ENCODE data around the gene NRXN3. TPM values are rescaled to one million over a fixed set of nuclear protein-coding genes. Genes with fewer than 3 reads are reported as not detected.

Gene NRXN3
- polyA plus RNA-seq, 1 of the 3 experiments (the other 2 are of a cell fraction) = 1.6 TPM

DNA sequence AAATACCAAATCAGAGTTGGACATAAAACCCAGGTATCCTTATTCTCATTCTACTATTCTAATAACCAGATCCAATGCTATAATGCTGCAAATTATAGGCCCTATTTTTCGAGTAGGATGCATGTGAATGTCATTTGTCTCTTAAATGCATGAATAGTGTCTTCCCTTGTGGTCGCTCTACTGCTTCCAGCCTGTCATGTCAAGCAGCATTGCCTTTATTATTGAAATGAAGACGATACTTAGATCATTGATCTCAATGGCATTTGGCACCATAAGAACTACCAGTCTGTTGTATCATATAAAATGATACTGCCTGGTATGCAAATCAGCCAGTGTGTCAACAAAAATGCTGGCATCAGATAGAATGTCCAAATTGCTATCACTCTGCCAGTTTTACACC lies 1392.0 kb downstream of the NRXN3 start (continued):
- TF ChIP-seq, protein P1, sequence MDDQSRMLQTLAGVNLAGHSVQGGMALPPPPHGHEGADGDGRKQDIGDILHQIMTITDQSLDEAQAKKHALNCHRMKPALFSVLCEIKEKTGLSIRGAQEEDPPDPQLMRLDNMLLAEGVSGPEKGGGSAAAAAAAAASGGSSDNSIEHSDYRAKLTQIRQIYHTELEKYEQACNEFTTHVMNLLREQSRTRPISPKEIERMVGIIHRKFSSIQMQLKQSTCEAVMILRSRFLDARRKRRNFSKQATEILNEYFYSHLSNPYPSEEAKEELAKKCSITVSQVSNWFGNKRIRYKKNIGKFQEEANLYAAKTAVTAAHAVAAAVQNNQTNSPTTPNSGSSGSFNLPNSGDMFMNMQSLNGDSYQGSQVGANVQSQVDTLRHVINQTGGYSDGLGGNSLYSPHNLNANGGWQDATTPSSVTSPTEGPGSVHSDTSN (IDR thresholded peaks at IDR 0.05) = no peak

DNA sequence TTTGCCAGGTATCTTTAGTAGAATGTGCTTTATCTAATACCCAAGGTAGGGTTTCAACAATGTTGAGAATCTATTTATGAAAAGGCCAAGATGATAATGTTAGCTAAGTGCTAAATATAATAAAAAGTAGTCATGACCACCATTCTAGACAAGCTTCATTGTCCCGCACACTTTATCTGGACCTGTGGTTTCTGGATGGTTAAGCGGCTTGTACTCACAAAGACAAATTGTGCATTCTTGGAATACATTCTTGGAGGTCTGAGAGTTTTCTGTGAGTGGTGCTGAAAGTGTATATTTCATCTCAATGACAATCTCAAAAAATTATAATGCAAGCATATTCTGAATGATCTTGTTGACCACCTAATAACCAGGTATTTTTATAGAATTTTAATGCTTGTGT lies 1394.2 kb downstream of the NRXN3 start:
- Histone ChIP-seq H3K4me2 (no peak overlapping the region), H3F3A (replicated peaks; ENCODE audit: insufficient read depth) (no peaks in the 10 kb centered on the region), H3K79me2 (ENCODE audit: insufficient read depth) (no peaks in the 10 kb centered on the region), H4K20me1 (ENCODE audit: insufficient read depth) (no peaks in the 10 kb centered on the region), H2AFZ (ENCODE audit: low read depth) (no peak overlapping the region), H3K9ac (no peak overlapping the region), H3K9me3 (no peaks in the 10 kb centered on the region), H3K27ac (ENCODE audit: low read depth in 2 of 2, low read length in 1 of 2) (no peak overlapping the region), H3K4me3 (ENCODE audit: low read depth in 2 of 2, low read length in 1 of 2) (no peak overlapping the region), H3K4me1 (ENCODE audit: control insufficient read depth in 1 of 2, insufficient read depth in 2 of 2, low read depth in 1 of 2, low read length in 1 of 2) (no peaks in the 10 kb centered on the region), H3K9me2 (no peaks in the 10 kb centered on the region), H3K27me3 (ENCODE audit: insufficient read depth) (no peaks in the 10 kb centered on the region), H3K36me3 (replicated peaks in 1 of 2; ENCODE audit: control insufficient read depth in 1 of 2, insufficient read depth in 2 of 2, low read length in 1 of 2) (no peaks in the 10 kb centered on the region)
- 75% methylated on average over 2 of the region's 2 CpGs for WGBS (ENCODE audit: low lambda C conversion rate)
- no peak for DNase-seq
- TF ChIP-seq FOXM1 (IDR thresholded peaks at IDR 0.05; ENCODE audit: low read depth) (no peak), TCF12 (IDR thresholded peaks at IDR 0.05) (peak; percentile 20; the same call in 1 of the 2 replicates)
- POLR2A ChIA-PET = no interaction called here
- CTCF ChIA-PET = interaction anchor here (1.3 kb wide), 1 partner anchor 18 kb away, joined by 5 read pairs; no protein-coding TSS in a partner anchor

DNA sequence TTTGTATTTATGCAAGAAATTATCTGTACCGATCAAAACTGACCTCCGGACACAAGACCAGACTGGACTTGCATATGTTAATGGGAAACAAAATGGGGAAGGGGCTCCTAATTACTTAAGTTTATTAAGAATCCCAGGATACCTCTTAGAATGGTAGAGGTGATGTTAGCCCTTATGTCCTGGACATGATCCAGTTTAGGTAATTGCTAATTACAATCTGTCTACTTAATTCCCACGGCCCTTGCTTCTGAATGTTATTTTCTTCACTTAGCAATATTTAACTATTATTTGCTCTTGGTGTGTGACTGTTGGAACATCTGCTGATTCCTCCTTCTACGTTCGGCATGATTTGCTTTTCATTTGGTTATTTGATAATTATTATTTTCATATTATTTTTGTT lies 1397.1 kb downstream of the NRXN3 start:
- H4K20me1 ChIP-seq (ENCODE audit: insufficient read depth) = no peaks in the 10 kb centered on the region
- no peaks in the 10 kb centered on the region for H3F3A ChIP-seq (replicated peaks; ENCODE audit: insufficient read depth)
- no peak for DNase-seq
- H3K4me1 ChIP-seq (ENCODE audit: control insufficient read depth in 1 of 2, insufficient read depth in 2 of 2, low read depth in 1 of 2, low read length in 1 of 2) = no peaks in the 10 kb centered on the region; a peak in 1 of 4 replicates
- H3K27ac ChIP-seq (ENCODE audit: low read depth in 2 of 2, low read length in 1 of 2) = no peak overlapping the region
- POLR2A ChIA-PET = no interaction called here
- no peak overlapping the region for H3K4me2 ChIP-seq
- no peak for TF ChIP-seq NRF1 (IDR thresholded peaks at IDR 0.05; ENCODE audit: low read depth, low read length)
- no peak for TF ChIP-seq SMC3 (IDR thresholded peaks at IDR 0.05; ENCODE audit: low read depth, low read length)
- no peak for TF ChIP-seq YY1 (IDR thresholded peaks at IDR 0.05; ENCODE audit: low read depth)
- no peak for TF ChIP-seq JUND (IDR thresholded peaks at IDR 0.05)
- TF ChIP-seq RFX5 (IDR thresholded peaks at IDR 0.05; ENCODE audit: low read length) = no peak
- TF ChIP-seq, protein P2, sequence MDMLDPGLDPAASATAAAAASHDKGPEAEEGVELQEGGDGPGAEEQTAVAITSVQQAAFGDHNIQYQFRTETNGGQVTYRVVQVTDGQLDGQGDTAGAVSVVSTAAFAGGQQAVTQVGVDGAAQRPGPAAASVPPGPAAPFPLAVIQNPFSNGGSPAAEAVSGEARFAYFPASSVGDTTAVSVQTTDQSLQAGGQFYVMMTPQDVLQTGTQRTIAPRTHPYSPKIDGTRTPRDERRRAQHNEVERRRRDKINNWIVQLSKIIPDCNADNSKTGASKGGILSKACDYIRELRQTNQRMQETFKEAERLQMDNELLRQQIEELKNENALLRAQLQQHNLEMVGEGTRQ (IDR thresholded peaks at IDR 0.05; ENCODE audit: borderline replicate concordance, low read depth, low read length) = no peak
- no peaks in the 10 kb centered on the region for H3K27me3 ChIP-seq (ENCODE audit: insufficient read depth)
- WGBS (ENCODE audit: low lambda C conversion rate) = 70% methylated on average over 5 of the region's 5 CpGs
- H3K9ac ChIP-seq = no peak overlapping the region
- H3K9me3 ChIP-seq = no peaks in the 10 kb centered on the region
- H2AFZ ChIP-seq (ENCODE audit: low read depth) = no peak overlapping the region
- no peaks in the 10 kb centered on the region for H3K36me3 ChIP-seq (replicated peaks in 1 of 2; ENCODE audit: control insufficient read depth in 1 of 2, insufficient read depth in 2 of 2, low read length in 1 of 2)
- no peaks in the 10 kb centered on the region for H3K79me2 ChIP-seq (ENCODE audit: insufficient read depth)
- no peak overlapping the region for H3K4me3 ChIP-seq (ENCODE audit: low read depth in 2 of 2, low read length in 1 of 2)
- CTCF ChIA-PET = no interaction called here
- no peaks in the 10 kb centered on the region for H3K9me2 ChIP-seq

DNA sequence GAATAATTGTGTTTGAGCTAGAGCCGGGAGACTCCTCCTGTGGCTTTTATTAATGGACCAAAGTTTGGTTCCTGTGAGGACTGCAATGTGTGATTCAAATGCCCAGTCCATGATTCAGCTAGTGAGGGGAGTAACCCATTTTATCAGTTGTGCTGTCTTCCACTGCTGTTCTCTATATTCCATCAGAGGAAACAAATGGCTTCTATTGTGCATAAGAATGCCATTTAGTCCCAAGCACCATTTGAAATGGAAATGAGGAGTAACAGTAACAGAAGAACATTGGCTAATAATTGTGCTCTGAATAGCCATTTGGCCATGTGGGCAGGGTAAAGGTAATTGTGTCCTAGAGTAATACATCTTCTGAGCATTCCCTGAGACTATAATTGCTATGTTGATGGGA lies 1398.4 kb downstream of the NRXN3 start:
- DNase-seq = no peak
- no peak overlapping the region for H3K4me2 ChIP-seq
- H3K36me3 ChIP-seq (replicated peaks in 1 of 2; ENCODE audit: control insufficient read depth in 1 of 2, insufficient read depth in 2 of 2, low read length in 1 of 2) = no peaks in the 10 kb centered on the region
- no peaks in the 10 kb centered on the region; a peak in 1 of 4 replicates for H3K4me1 ChIP-seq (ENCODE audit: control insufficient read depth in 1 of 2, insufficient read depth in 2 of 2, low read depth in 1 of 2, low read length in 1 of 2)
- no peak overlapping the region for H3K4me3 ChIP-seq (ENCODE audit: low read depth in 2 of 2, low read length in 1 of 2)
- H3F3A ChIP-seq (replicated peaks; ENCODE audit: insufficient read depth) = no peaks in the 10 kb centered on the region
- H2AFZ ChIP-seq (ENCODE audit: low read depth) = no peak overlapping the region
- H3K9me3 ChIP-seq = no peaks in the 10 kb centered on the region
- H4K20me1 ChIP-seq (ENCODE audit: insufficient read depth) = no peaks in the 10 kb centered on the region
- H3K9me2 ChIP-seq = no peaks in the 10 kb centered on the region
- H3K79me2 ChIP-seq (ENCODE audit: insufficient read depth) = no peaks in the 10 kb centered on the region
- CTCF ChIA-PET = no interaction called here
- H3K27me3 ChIP-seq (ENCODE audit: insufficient read depth) = no peaks in the 10 kb centered on the region
- POLR2A ChIA-PET = no interaction called here
- H3K9ac ChIP-seq = no peak overlapping the region
- no peak overlapping the region for H3K27ac ChIP-seq (ENCODE audit: low read depth in 2 of 2, low read length in 1 of 2)
- 35% methylated on average over 1 of the region's 1 CpG for WGBS (ENCODE audit: low lambda C conversion rate)
- TF ChIP-seq FOSL2 (IDR thresholded peaks at IDR 0.05; ENCODE audit: borderline replicate concordance, low read depth) (no peak), EZH2phosphoT487 (IDR thresholded peaks at IDR 0.05; ENCODE audit: borderline replicate concordance, low read depth) (no peak), TEAD4 (IDR thresholded peaks at IDR 0.05; ENCODE audit: borderline replicate concordance, insufficient read depth) (no peak), RAD21 (IDR thresholded peaks at IDR 0.05; ENCODE audit: low read length) (no peak), RCOR1 (IDR thresholded peaks at IDR 0.05; ENCODE audit: low read length) (no peak), RXRA (IDR thresholded peaks at IDR 0.05; ENCODE audit: borderline replicate concordance, low read depth) (no peak)
- TF ChIP-seq, protein P2 (IDR thresholded peaks at IDR 0.05; ENCODE audit: borderline replicate concordance, low read depth, low read length) = no peak
- TF ChIP-seq, protein P1 (IDR thresholded peaks at IDR 0.05) = no peak
- TF ChIP-seq, protein P3, sequence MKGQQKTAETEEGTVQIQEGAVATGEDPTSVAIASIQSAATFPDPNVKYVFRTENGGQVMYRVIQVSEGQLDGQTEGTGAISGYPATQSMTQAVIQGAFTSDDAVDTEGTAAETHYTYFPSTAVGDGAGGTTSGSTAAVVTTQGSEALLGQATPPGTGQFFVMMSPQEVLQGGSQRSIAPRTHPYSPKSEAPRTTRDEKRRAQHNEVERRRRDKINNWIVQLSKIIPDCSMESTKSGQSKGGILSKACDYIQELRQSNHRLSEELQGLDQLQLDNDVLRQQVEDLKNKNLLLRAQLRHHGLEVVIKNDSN (IDR thresholded peaks at IDR 0.05; ENCODE audit: borderline replicate concordance, low read depth) = no peak

Data from SK-N-SH (cell line).